HEK293T (cell line): ENCODE data around the gene KLK6.

Experiments used
- CTCF ChIA-PET: fragments of 350-600 bp; formaldehyde crosslinking; extraction: SDS; loops from one replicate; lab custom pipeline; 2021; ENCODE audit warnings: antibody characterized with exemption, inconsistent platforms; lab: Yijun Ruan, JAX
- POLR2A ChIA-PET: fragments of 350-600 bp; formaldehyde crosslinking; extraction: SDS; loops from one replicate; lab custom pipeline; 2020; ENCODE audit warnings: antibody characterized with exemption, inconsistent platforms; lab: Yijun Ruan, JAX
- DNase-seq: peaks from one replicate; pipeline ENCODE4 v3.0.0; 2012; ENCODE audit warnings: mixed read lengths; ENCODE audit errors: extremely low spot score
- ARNT ChIP-seq: fragments of 450-650 bp; IDR thresholded peaks from 2 replicates; pipeline ENCODE4 v1.6.1; 2017; ENCODE audit warnings: mild to moderate bottlenecking
- BHLHE40 ChIP-seq: fragments of 450-650 bp; IDR thresholded peaks from 2 replicates; pipeline ENCODE4 v1.6.1; 2016; ENCODE audit warnings: mild to moderate bottlenecking, moderate library complexity, borderline replicate concordance
- CTBP1 ChIP-seq: fragments of 450-650 bp; IDR thresholded peaks from 2 replicates; pipeline ENCODE4 v1.6.1; 2016; ENCODE audit warnings: borderline replicate concordance
- ELF4 ChIP-seq: fragments of 450-650 bp; IDR thresholded peaks from 2 replicates; pipeline ENCODE4 v1.6.1; 2017; ENCODE audit warnings: antibody characterized with exemption
- FOXA1 ChIP-seq: fragments of 450-650 bp; IDR thresholded peaks from 2 replicates; pipeline ENCODE4 v1.6.1; 2016; ENCODE audit warnings: mild to moderate bottlenecking
- FOXK2 ChIP-seq: fragments of 450-650 bp; IDR thresholded peaks from 2 replicates; pipeline ENCODE4 v1.6.1; 2016; ENCODE audit warnings: mild to moderate bottlenecking
- FOXM1 ChIP-seq: fragments of 450-650 bp; IDR thresholded peaks from 2 replicates; pipeline ENCODE4 v1.6.1; 2017; ENCODE audit warnings: mild to moderate bottlenecking, borderline replicate concordance
- HDGF ChIP-seq: fragments of 450-650 bp; IDR thresholded peaks from 2 replicates; pipeline ENCODE4 v1.6.1; 2017; ENCODE audit warnings: antibody characterized with exemption, borderline replicate concordance
- L3MBTL2 ChIP-seq: fragments of 450-650 bp; conservative IDR thresholded peaks from 2 replicates; pipeline ENCODE4 v1.6.1; 2016; ENCODE audit warnings: mild to moderate bottlenecking
- LEF1 ChIP-seq: fragments of 450-650 bp; IDR thresholded peaks from 2 replicates; pipeline ENCODE4 v1.6.1; 2017; ENCODE audit warnings: mild to moderate bottlenecking, borderline replicate concordance
- NFRKB ChIP-seq: fragments of 450-650 bp; IDR thresholded peaks from 2 replicates; pipeline ENCODE4 v1.6.1; 2016; ENCODE audit warnings: mild to moderate bottlenecking, moderate library complexity
- SP1 ChIP-seq: fragments of 450-650 bp; IDR thresholded peaks from 2 replicates; pipeline ENCODE4 v1.6.1; 2017
- SUZ12 ChIP-seq: fragments of 450-650 bp; IDR thresholded peaks from 2 replicates; pipeline ENCODE4 v1.6.1; 2016; ENCODE audit warnings: mild to moderate bottlenecking
- TARDBP ChIP-seq: fragments of 450-650 bp; IDR thresholded peaks from 2 replicates; pipeline ENCODE4 v1.6.1; 2016
- ZNF384 ChIP-seq: fragments of 450-650 bp; IDR thresholded peaks from 2 replicates; pipeline ENCODE4 v1.6.1; 2016
- TF ChIP-seq, protein P1 (sequence below): fragments of 450-650 bp; IDR thresholded peaks from 2 replicates; pipeline ENCODE4 v1.6.1; 2016

The KLK6 gene

DNA sequence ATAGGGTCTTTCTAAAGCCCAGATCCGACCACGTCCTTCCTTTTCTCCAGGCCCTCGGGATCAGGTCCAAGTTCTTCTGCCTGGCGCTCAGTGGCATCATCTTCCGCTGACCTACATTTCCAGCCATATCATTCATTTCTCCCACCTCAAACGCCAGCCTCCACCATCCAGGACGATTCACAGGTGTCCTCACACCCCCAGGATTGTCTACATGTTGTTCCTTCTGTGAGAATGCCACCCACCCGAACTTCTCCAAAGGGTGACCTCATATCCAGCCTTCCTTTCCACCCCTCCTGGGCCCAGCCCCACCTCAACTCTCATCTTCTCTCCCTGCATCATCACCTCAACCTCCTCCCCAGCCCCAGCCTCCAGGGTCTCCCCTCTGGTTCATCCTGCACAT lies 11.8 kb downstream of the KLK6 start:
- TF ChIP-seq SUZ12, result no peak
- no peak for TF ChIP-seq HDGF
- no peak for TF ChIP-seq BHLHE40
- no peak for TF ChIP-seq ARNT
- TF ChIP-seq TARDBP, result no peak
- TF ChIP-seq LEF1, result no peak
- ChIA-PET CTCF (no interaction called here), POLR2A (no interaction called here)
- DNase-seq, result no peak

DNA sequence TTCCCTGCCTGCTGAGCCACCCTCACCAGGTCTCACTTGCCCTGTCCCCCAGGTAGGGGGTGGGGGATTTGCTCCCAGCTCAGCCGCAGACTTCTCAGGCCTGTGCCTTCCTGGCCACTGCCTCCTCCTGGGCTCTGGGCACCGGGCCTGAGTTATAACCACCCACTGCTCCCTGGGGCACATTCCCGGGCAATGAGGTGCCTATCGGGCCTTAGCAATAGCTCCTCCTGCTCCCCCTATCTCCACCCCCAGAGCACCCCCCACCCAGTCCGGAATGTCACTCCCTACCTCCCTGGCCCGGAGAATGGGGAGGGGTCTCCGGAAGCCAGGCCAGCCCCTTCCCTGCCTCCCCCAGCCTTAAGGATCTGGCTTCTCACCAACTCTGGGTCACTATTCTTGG lies 16.5 kb downstream of the KLK6 start, which contains the start of gene KLK5:
TSS of gene KLK5 (minus strand) at position 129 of the 400 bp plus-strand sequence. CDS start 381 bp downstream, outside the sequence.
- ChIA-PET POLR2A (no interaction called here), CTCF (no interaction called here)
- no peak for DNase-seq
- TF ChIP-seq BHLHE40 (no peak), CTBP1 (no peak), NFRKB (no peak), FOXK2 (no peak)

DNA sequence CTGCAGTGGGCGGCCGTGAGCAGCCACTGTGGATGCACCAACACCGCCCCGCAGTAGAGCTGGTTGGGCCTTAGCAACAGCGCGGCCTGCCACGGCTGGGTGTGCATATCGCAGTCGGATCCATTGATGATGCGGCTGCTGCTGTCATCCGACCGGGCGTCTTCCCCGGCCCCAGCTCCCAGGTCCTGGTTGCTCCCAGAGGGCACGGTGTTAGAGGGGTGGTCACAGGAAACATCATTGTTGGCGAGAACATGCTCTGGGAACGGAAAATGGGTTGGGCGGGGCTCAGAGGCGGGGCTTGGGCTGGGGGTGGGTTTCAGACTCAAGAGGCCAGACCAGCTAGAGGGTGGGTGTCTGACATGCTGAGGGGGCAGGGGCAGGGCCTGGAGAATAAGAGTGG lies 19.5 kb downstream of the KLK6 start:
- no peak for DNase-seq
- POLR2A ChIA-PET, result no interaction called here
- CTCF ChIA-PET, result no interaction called here
- TF ChIP-seq CTBP1 (no peak), TARDBP (no peak), FOXA1 (no peak), ARNT (no peak), FOXM1 (no peak), LEF1 (no peak), ELF4 (no peak), SUZ12 (no peak), L3MBTL2 (no peak), BHLHE40 (no peak), HDGF (no peak), FOXK2 (no peak), NFRKB (no peak), ZNF384 (no peak), SP1 (no peak)
- TF ChIP-seq, protein P1, sequence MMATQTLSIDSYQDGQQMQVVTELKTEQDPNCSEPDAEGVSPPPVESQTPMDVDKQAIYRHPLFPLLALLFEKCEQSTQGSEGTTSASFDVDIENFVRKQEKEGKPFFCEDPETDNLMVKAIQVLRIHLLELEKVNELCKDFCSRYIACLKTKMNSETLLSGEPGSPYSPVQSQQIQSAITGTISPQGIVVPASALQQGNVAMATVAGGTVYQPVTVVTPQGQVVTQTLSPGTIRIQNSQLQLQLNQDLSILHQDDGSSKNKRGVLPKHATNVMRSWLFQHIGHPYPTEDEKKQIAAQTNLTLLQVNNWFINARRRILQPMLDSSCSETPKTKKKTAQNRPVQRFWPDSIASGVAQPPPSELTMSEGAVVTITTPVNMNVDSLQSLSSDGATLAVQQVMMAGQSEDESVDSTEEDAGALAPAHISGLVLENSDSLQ, result no peak

DNA sequence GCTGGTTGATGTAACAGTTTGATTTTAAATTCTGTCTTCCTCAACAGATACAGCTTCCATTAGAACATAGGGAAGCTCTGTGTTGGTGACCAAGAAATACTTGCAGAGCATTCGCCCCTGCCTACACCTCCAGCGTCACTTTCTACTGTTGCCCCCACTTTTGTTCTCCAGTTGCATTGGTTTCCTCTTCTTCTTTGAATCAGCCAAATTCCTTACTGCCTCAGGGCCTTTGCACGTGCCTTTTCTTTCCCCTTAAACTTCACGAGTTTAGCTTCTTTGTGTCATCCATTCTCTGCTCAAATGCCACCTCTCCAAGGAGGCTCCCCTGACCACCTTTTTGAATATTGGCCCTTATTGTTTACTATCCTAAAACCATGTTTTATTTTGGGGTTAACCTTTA lies 22.3 kb downstream of the KLK6 start:
- ChIA-PET CTCF (interaction anchor here (0.5 to 1.9 kb wide), 2 partner anchors 30 to 70 kb away, joined by 4 to 5 read pairs; no protein-coding TSS in a partner anchor), POLR2A (no interaction called here)
- TF ChIP-seq TARDBP (no peak), L3MBTL2 (no peak), FOXM1 (no peak), CTBP1 (no peak), SUZ12 (no peak), ELF4 (no peak), ARNT (no peak), FOXA1 (no peak), LEF1 (no peak), FOXK2 (no peak), NFRKB (no peak), SP1 (no peak), HDGF (no peak), ZNF384 (no peak), BHLHE40 (no peak)
- TF ChIP-seq, protein P1, result no peak
- DNase-seq, result no peak

DNA sequence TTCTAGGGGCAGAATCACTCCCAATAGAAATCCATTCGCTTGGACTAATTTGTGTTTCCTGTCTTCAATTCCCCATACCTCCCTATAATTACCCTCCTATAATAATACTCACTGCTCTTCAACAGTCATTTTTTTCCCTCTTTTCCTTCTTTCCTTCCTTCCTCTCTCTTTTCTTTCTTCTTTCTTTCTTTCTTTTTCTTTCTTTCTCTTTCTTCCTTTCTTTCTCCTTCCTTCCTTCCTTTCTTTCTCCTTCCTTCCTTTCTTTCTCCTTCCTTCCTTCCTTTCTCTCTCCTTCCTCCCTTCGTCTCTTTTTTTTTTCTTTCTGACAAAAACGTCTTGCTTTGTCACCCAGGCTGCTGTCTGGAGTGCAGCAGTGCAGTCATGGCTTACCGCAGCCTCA lies 24.6 kb downstream of the KLK6 start:
- no peak for DNase-seq
- ChIA-PET POLR2A (no interaction called here), CTCF (no interaction called here)
- TF ChIP-seq TARDBP (no peak), SUZ12 (no peak), CTBP1 (no peak), BHLHE40 (no peak), FOXA1 (no peak), FOXM1 (no peak), ZNF384 (no peak), SP1 (no peak), LEF1 (no peak), HDGF (no peak)

DNA sequence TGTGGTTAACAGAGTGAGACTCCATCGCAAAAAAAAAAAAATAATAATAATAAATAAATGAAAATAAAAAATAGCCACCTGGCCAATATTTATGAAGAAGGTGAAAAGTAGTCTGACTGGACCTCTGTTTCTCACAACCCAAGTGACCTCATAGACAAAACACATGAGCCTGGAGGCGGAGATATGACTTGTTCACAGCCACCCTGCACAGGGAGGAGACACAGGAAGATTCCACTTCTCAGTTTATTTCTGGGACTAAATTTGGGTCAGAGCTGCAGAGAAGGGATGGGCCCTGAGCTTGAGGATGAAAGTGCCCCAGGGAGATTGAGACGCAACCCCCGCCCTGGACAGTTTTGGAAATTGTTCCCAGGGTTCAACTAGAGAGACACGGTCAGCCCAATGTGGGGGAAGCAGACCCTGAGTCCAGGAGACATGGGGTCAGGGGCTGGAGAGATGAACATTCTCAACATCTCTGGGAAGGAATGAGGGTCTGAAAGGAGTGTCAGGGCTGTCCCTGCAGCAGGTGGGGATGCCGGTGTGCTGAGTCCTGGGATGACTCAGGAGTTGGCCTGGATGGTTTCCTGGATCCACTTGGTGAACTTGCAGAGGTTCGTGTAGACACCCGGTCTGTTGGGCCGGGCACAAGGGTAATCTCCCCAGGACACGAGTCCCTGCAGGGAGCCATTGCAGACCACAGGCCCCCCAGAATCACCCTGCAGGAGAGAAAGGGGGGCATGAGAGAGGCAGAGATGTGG lies 26.1 kb downstream of the KLK6 start:
- TF ChIP-seq ARNT, result no peak
- no peak for TF ChIP-seq FOXA1
- TF ChIP-seq ZNF384, result no peak
- TF ChIP-seq HDGF, result no peak
- no peak for TF ChIP-seq TARDBP
- no peak for TF ChIP-seq CTBP1
- no peak for TF ChIP-seq SP1
- no peak for TF ChIP-seq ELF4
- DNase-seq, result no peak
- ChIA-PET POLR2A (no interaction called here), CTCF (interaction anchor here (0.8 kb wide), 1 partner anchor 73 kb away, joined by 3 read pairs; no protein-coding TSS in a partner anchor)

DNA sequence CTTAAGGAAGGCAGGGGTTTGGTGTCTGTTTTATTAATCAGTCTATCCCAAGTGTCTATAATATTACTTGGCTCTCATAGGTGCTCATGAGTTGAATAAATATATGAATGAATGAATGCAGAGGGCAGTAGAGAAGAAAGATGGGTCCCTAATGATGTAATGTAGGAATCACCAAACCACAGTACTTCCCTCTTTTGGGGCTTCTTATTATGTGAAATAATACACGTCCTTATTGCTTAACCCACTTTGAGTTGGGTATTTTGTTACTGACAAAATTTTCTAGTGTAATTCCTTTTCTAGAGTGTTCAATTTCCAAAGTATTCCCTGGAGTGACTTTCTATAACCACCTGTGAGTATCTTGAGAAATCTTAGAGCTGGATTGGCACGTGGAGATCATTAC lies 29.8 kb downstream of the KLK6 start:
- ChIA-PET CTCF (interaction anchor here (1.2 to 1.4 kb wide), 2 partner anchors 9 to 18 kb away, joined by 3 read pairs; no protein-coding TSS in a partner anchor), POLR2A (no interaction called here)
- no peak for DNase-seq
- TF ChIP-seq HDGF, result no peak
- no peak for TF ChIP-seq ELF4
- no peak for TF ChIP-seq SUZ12
- no peak for TF ChIP-seq CTBP1
- TF ChIP-seq FOXA1, result no peak
- no peak for TF ChIP-seq NFRKB
- TF ChIP-seq LEF1, result no peak
- no peak for TF ChIP-seq ARNT
- TF ChIP-seq, protein P1, result no peak
- no peak for TF ChIP-seq SP1
